Loucy (cell line): ENCODE measurements around the gene NBDY.

Experiments
- H2AFZ ChIP-seq: fragments of 200-600 bp; sonication (generic); 2 replicates; pipeline ENCODE4 v1.6.0; 2016; ENCODE audit warnings: antibody characterized with exemption, mild to moderate bottlenecking, low read length, moderate library complexity
- H3F3A ChIP-seq: fragments of 200-600 bp; 2 replicates; pipeline ENCODE4 v1.6.0; 2016; ENCODE audit warnings: antibody characterized with exemption, low read depth, mild to moderate bottlenecking
- H3K27me3 ChIP-seq: fragments of 200-600 bp; sonication (generic); 2 replicates; pipeline ENCODE4 v1.6.1; 2014; ENCODE audit warnings: low read length, mild to moderate bottlenecking; ENCODE audit not compliant: insufficient read depth, poor library complexity, severe bottlenecking
- H3K36me3 ChIP-seq: fragments of 200-600 bp; sonication (generic); 2 replicates; pipeline ENCODE4 v1.6.1; 2016; ENCODE audit warnings: low read length; ENCODE audit not compliant: insufficient read depth
- H3K4me1 ChIP-seq: fragments of 200-600 bp; sonication (generic); 2 replicates; pipeline ENCODE4 v1.5.1; 2014; ENCODE audit warnings: low read length, mild to moderate bottlenecking; ENCODE audit not compliant: insufficient read depth, poor library complexity, severe bottlenecking
- H3K4me2 ChIP-seq: fragments of 200-600 bp; sonication (generic); 2 replicates; pipeline ENCODE4 v1.6.0; 2014; ENCODE audit warnings: antibody characterized with exemption, low read length, low read depth, mild to moderate bottlenecking; ENCODE audit not compliant: poor library complexity, severe bottlenecking
- H3K4me3 ChIP-seq: fragments of 200-600 bp; sonication (generic); 2 replicates; pipeline ENCODE4 v1.5.1; 2014; ENCODE audit warnings: low read length, mild to moderate bottlenecking, mixed read lengths; ENCODE audit not compliant: poor library complexity, severe bottlenecking
- H3K79me2 ChIP-seq: fragments of 200-600 bp; sonication (generic); 2 replicates; pipeline ENCODE4 v1.6.1; 2014; ENCODE audit warnings: low read length; ENCODE audit not compliant: insufficient read depth
- H3K9ac ChIP-seq: fragments of 200-600 bp; sonication (generic); 2 replicates; pipeline ENCODE4 v1.6.0; 2014; ENCODE audit warnings: mild to moderate bottlenecking, low read depth, low read length, moderate library complexity; ENCODE audit not compliant: poor library complexity, severe bottlenecking
- H3K9me2 ChIP-seq: fragments of 200-600 bp; sonication (generic); replicated peaks from 2 replicates; pipeline ENCODE4 v1.6.1; 2016; ENCODE audit warnings: low read depth, low read length, mixed read lengths
- H3K9me3 ChIP-seq: fragments of 200-600 bp; sonication (generic); 2 replicates; pipeline ENCODE4 v1.6.1; 2014; ENCODE audit warnings: mild to moderate bottlenecking, antibody characterized with exemption, low read length, low read depth; ENCODE audit not compliant: insufficient read depth
- H4K20me1 ChIP-seq: fragments of 200-600 bp; sonication (generic); 2 replicates; pipeline ENCODE4 v1.6.0; 2014; ENCODE audit warnings: antibody characterized with exemption, low read length, mild to moderate bottlenecking; ENCODE audit not compliant: insufficient read depth, poor library complexity, severe bottlenecking
- EZH2phosphoT487 ChIP-seq: fragments of 200-600 bp; IDR thresholded peaks from 2 replicates; pipeline ENCODE4 v1.6.1; 2018; ENCODE audit warnings: antibody characterized with exemption, mild to moderate bottlenecking, moderate library complexity, borderline replicate concordance
- TF ChIP-seq, protein P1 (sequence below): fragments of 200-600 bp; sonication (generic); conservative IDR thresholded peaks from 2 replicates; pipeline ENCODE4 v1.5.1; 2014; ENCODE audit warnings: mild to moderate bottlenecking, antibody characterized with exemption, low read length

Gene NBDY

GRCh38 chrX:56728321-56728720 is 722 bp upstream of the NBDY start:
- peak overlapping the region; percentile 34 for H3K9ac ChIP-seq
- H3K36me3 ChIP-seq: no peaks in the 10 kb centered on the region
- peak overlapping the region; percentile 93 for H2AFZ ChIP-seq

DNA sequence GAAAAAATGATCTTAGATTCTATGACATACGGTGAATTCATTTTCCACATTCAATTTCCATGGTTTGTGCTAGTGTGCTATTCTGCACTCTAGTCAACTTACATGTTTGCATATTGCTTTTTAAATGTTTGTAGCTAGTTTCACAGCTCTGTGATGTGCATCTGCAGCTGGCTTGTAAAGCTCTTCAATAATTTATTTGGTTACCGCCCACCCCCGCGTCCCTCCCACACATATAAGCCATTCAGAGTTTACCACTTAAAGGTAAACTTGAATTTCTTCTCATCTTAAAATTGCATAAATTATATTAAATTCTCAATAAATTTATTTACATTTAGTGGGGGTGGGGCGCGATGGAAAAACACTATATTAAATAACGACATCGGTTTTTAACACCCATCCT is 291 bp upstream of the NBDY start:
- no peaks in the 10 kb centered on the region for H3K27me3 ChIP-seq
- no peak for TF ChIP-seq EZH2phosphoT487
- H3K4me2 ChIP-seq: peak overlapping the region; percentile 83
- H3K9ac ChIP-seq: peak overlapping the region; percentile 85
- H3K36me3 ChIP-seq: no peaks in the 10 kb centered on the region
- peaks cover 7% of the 10 kb centered on the region for H4K20me1 ChIP-seq
- H3F3A ChIP-seq: no peaks in the 10 kb centered on the region
- H3K9me2 ChIP-seq: no peaks in the 10 kb centered on the region
- H3K79me2 ChIP-seq: peaks cover 33% of the 10 kb centered on the region
- peak overlapping the region; percentile 90 for H2AFZ ChIP-seq
- H3K4me1 ChIP-seq: peaks cover 2% of the 10 kb centered on the region
- no peaks in the 10 kb centered on the region for H3K9me3 ChIP-seq
- H3K4me3 ChIP-seq: peak overlapping the region; percentile 96

More at GRCh38 chrX:56728321-56728720, 722 bp upstream of the NBDY start:
- Histone ChIP-seq H3F3A (no peaks in the 10 kb centered on the region), H3K27me3 (no peaks in the 10 kb centered on the region), H3K9me2 (no peaks in the 10 kb centered on the region), H3K79me2 (peaks cover 30% of the 10 kb centered on the region), H3K4me1 (no peaks in the 10 kb centered on the region), H3K4me2 (peak overlapping the region; percentile 83), H3K4me3 (peak overlapping the region; percentile 96), H3K9me3 (no peaks in the 10 kb centered on the region), H4K20me1 (peaks cover 7% of the 10 kb centered on the region)
- TF ChIP-seq, protein P1, sequence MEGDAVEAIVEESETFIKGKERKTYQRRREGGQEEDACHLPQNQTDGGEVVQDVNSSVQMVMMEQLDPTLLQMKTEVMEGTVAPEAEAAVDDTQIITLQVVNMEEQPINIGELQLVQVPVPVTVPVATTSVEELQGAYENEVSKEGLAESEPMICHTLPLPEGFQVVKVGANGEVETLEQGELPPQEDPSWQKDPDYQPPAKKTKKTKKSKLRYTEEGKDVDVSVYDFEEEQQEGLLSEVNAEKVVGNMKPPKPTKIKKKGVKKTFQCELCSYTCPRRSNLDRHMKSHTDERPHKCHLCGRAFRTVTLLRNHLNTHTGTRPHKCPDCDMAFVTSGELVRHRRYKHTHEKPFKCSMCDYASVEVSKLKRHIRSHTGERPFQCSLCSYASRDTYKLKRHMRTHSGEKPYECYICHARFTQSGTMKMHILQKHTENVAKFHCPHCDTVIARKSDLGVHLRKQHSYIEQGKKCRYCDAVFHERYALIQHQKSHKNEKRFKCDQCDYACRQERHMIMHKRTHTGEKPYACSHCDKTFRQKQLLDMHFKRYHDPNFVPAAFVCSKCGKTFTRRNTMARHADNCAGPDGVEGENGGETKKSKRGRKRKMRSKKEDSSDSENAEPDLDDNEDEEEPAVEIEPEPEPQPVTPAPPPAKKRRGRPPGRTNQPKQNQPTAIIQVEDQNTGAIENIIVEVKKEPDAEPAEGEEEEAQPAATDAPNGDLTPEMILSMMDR: no peak
- no peak for TF ChIP-seq EZH2phosphoT487

- H3K4me1 ChIP-seq: peaks cover 5% of the 10 kb centered on the region
- TF ChIP-seq, protein P1: peak; percentile 62
- no peak for TF ChIP-seq EZH2phosphoT487
Measured at GRCh38 chrX:56733459-56734046, 4.5 kb downstream of the NBDY start.

GRCh38 chrX:56736219-56736618 is 7.2 kb downstream of the NBDY start:
- Histone ChIP-seq H2AFZ (no peak overlapping the region), H4K20me1 (peaks cover 23% of the 10 kb centered on the region), H3K79me2 (peaks cover 51% of the 10 kb centered on the region), H3K9ac (no peak overlapping the region), H3K36me3 (peaks cover 7% of the 10 kb centered on the region; the same call in 1 of the 2 replicates), H3K4me2 (no peak overlapping the region), H3K4me3 (no peak overlapping the region), H3K27me3 (no peaks in the 10 kb centered on the region), H3K4me1 (peaks cover 5% of the 10 kb centered on the region), H3K9me3 (no peaks in the 10 kb centered on the region), H3K9me2 (no peaks in the 10 kb centered on the region), H3F3A (no peaks in the 10 kb centered on the region)
- no peak for TF ChIP-seq EZH2phosphoT487
- TF ChIP-seq, protein P1: no peak

More at GRCh38 chrX:56733459-56734046, 4.5 kb downstream of the NBDY start:
- Histone ChIP-seq H3K9ac (no peak overlapping the region), H3K9me2 (no peaks in the 10 kb centered on the region), H3K4me3 (peak overlapping the region; percentile 44), H3F3A (no peaks in the 10 kb centered on the region), H2AFZ (no peak overlapping the region), H3K9me3 (no peaks in the 10 kb centered on the region), H3K4me2 (peak overlapping the region; percentile 74), H3K27me3 (no peaks in the 10 kb centered on the region), H3K79me2 (peaks cover 61% of the 10 kb centered on the region), H4K20me1 (peaks cover 18% of the 10 kb centered on the region), H3K36me3 (peaks cover 7% of the 10 kb centered on the region; the same call in 1 of the 2 replicates)
